RWPE1 (cell line): Measurements from ENCODE around the gene TTC38.

Experiments used
- CTCF ChIA-PET: fragments of 350-600 bp; sonication (Branson Sonifier 250); formaldehyde crosslinking; extraction: SDS; loops from one replicate; lab custom pipeline; 2021; lab: Yijun Ruan, JAX
- POLR2A ChIA-PET: fragments of 400-600 bp; formaldehyde crosslinking; extraction: SDS; loops from one replicate; lab custom pipeline; 2020; ENCODE audit warnings: antibody characterized with exemption; ENCODE audit not compliant: low non-redundant PET; lab: Yijun Ruan, JAX
- DNase-seq: peaks from one replicate; pipeline ENCODE4 v3.0.0; 2012; ENCODE audit warnings: low spot score
- H3K27ac ChIP-seq: fragments of 450-650 bp; 2 replicates; pipeline ENCODE4 v1.5.1; 2017
- CTCF ChIP-seq: fragments of 450-650 bp; conservative IDR thresholded peaks from 2 replicates; pipeline ENCODE4 v1.5.1; 2017; ENCODE audit warnings: low read depth, mild to moderate bottlenecking

The TTC38 gene

GRCh38 chr22:46280063-46280817 is 12.4 kb downstream of the TTC38 start:
- no peak for DNase-seq
- CTCF ChIA-PET = interaction anchor here (0.7 kb wide), 1 partner anchor 267 kb away, joined by 5 read pairs; no protein-coding TSS in a partner anchor
- TF ChIP-seq CTCF = no peak
- 0 out of 2 replicates have a peak overlapping the region, but pooled peaks have one; percentile 0 for H3K27ac ChIP-seq
- POLR2A ChIA-PET = interaction anchor here (0.6 kb wide), 1 partner anchor 26 kb away, joined by 4 read pairs; no protein-coding TSS in a partner anchor

DNA sequence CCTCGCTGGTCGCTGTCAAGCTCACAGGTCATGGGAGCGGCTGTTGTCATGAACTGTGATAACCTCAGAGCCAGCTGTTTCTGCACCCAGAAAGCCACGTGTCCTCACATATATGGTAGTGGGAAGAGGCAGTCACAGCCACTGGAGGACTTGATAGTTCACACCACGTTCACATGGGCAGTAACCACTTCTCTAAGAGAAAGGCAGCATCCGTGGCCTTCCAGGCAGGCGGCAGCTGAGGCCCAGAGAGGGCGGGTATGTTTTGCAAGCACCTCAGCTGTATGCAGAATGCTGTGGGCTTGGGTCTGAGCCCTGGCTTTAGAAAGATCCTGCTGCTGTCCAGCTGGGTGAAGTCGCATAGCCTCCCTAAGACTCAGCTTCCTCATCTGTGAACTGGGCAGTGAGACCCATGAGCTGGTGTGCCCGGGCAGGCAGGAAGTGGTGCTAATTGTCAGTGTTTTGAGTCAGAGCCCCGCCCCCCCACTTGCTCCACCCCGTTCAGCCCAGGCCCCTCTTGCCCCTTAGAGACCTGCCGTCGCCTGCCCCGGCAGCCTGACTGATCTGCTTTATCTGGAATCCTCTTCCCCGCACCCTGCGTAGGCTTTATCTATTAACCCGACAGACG is 13.3 kb downstream of the TTC38 start:
- ChIA-PET CTCF (interaction anchor here (0.6 kb wide), 1 partner anchor 34 kb away, joined by 3 read pairs; no protein-coding TSS in a partner anchor), POLR2A (interaction anchor here (0.6 kb wide), 1 partner anchor 27 kb away, joined by 4 read pairs; no protein-coding TSS in a partner anchor)
- 0 out of 2 replicates have a peak overlapping the region, but pooled peaks have one; percentile 5 for H3K27ac ChIP-seq
- no peak for TF ChIP-seq CTCF
- no peak for DNase-seq

- DNase-seq = no peak
- no peak overlapping the region for H3K27ac ChIP-seq
- CTCF ChIA-PET = no interaction called here
- POLR2A ChIA-PET = no interaction called here
- TF ChIP-seq CTCF = no peak
These were observed 14.3 kb downstream of the TTC38 start for GRCh38 chr22:46281866-46282678.

DNA sequence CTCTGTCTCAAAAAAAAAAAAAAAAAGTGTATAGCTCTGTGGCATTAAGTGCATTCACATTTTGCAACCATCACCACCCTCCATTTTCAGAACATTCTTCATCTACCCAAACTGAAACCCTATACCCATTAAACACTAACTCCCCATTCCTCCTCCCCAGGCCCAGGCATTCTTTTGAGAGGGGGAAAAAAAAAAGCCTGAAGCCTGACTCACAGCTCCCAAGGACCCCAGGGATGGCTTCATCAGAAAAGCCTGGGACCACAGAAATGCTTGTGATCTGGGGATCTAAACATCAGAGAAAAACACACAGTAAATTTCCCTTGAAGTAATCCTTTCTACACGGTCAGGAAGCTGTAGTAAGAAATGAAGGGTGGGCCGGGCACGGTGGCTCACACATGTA is 18.2 kb downstream of the TTC38 start:
- POLR2A ChIA-PET = no interaction called here
- CTCF ChIA-PET = interaction anchor here (0.5 kb wide), 1 partner anchor 11 kb away, joined by 3 read pairs; the partner anchor contains the start of gene GTSE1
- no peak for TF ChIP-seq CTCF
- DNase-seq = no peak
- H3K27ac ChIP-seq = no peak overlapping the region

GRCh38 chr22:46286941-46287872 is 19.4 kb downstream of the TTC38 start:
- ChIA-PET POLR2A (no interaction called here), CTCF (no interaction called here)
- H3K27ac ChIP-seq = peak overlapping the region; percentile 22
- DNase-seq = no peak
- TF ChIP-seq CTCF = no peak
